Activated CD4-positive, alpha-beta T cell treated with anti-CD3 and anti-CD28 coated beads, Interleukin-2, Interleukin-6, amounts not matched to agents 100 ng/mL and 50 ng/mL, durations not matched to agents 16 hours and 8 hours (primary cell): Measurements from ENCODE around the gene CCDC85A.

Source experiments
- DNase-seq: peaks from one replicate; pipeline ENCODE4 v3.0.0-alpha.2; 2020

Gene CCDC85A

GRCh38 chr2:56244506-56244905 lies 60.7 kb downstream of the CCDC85A start:
- no peak for DNase-seq

- no peak for DNase-seq
Observed at GRCh38 chr2:56244911-56245530, 61.2 kb downstream of the CCDC85A start.

GRCh38 chr2:56248965-56249742 lies 65.4 kb downstream of the CCDC85A start:
- DNase-seq = no peak

- no peak for DNase-seq
Observed at GRCh38 chr2:56250153-56250729, 66.5 kb downstream of the CCDC85A start.

- DNase-seq = no peak
Observed at GRCh38 chr2:56260415-56260814, 76.6 kb downstream of the CCDC85A start.

- no peak for DNase-seq
Observed at GRCh38 chr2:56262241-56262640, 78.5 kb downstream of the CCDC85A start.

DNA sequence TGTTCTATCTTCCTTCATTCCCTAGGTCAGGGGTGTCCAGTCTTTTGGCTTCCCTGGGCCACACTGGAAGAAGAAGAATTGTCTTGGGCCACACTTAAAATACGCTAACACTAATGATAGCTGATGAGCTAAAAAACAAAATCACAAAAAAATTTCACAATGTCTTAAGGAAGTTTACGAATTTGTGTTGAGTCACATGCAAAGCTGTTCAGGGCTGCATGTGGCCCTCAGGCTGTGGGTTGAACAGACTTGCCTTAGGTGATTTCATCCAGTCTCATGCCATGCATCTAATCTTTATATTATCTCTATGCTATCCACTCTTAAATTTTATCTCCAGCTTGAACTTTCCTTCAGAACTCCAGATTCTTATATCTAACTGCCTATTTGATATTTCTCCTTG lies 80.1 kb downstream of the CCDC85A start:
- no peak for DNase-seq

DNA sequence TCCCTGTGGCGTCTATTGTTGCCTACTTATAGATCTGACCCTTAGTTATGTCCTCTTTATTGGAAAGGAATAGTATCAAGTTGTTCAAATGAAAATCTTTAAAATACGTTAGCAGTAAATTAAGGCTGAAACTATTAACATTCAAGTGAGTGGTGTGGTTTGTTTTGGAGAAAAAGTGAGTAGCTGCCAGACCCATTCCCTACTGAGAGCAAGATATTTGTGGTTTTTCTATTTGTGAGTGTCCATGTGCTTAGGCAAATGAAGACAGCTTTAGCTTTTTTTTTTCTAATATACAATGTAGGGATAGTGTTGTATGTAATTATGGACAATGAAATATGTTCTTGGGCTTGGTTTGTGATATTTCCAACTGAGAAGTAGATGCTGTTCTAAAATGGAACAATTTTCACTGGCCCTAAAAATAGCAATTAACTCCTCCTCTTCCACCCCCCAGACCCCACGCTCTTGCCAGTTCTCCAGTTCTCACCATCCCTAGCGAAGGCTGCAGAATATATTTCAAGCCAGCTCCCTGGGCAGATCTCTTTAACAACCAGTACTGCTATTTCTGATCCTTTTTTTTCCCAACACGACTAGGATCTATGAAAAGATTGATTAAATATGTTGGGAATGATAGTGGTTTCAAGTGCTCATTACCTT lies 83.1 kb downstream of the CCDC85A start:
- no peak for DNase-seq

DNA sequence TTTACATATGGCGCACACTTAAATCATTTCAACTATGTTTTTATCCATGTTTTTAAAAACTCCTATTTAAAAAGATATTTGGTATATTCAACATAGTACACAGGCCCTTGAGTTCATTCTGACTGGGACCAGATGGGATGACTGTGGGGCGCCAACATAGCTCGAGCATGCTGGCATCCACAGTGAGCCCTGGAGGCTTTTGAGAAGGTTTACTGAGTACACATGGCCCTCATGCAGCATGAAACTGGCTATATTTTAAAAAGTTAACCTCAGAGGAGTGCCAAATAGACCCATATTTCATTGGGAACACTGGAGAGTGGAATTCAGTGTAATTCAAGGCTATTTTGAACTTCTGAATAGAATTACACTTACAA lies 83.6 kb downstream of the CCDC85A start:
- DNase-seq = no peak

DNA sequence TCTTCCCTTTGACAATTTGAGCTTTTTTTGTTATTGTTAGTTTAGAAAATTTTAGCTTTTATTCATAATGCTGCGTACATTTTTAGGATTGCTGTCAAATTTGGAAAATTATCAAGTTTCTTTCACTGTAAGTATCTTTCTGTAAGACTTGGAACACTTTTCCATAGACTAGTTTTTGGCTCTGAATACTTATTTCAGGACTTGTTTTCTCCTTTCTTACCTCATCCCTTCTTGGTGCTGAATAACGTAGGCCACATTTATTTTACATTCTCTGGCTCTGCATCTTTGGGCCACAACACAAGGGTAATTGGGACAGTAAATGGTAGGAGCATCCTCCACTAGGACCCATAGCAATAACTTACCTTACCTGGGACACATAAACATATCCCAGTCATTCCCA lies 85.1 kb downstream of the CCDC85A start:
- DNase-seq = no peak

- no peak for DNase-seq
Observed at GRCh38 chr2:56271275-56271674, 87.5 kb downstream of the CCDC85A start.

- no peak for DNase-seq
Observed at GRCh38 chr2:56285224-56285623, 101.4 kb downstream of the CCDC85A start.

GRCh38 chr2:56286936-56287335 lies 103.1 kb downstream of the CCDC85A start:
- DNase-seq = no peak

- no peak for DNase-seq
Observed at GRCh38 chr2:56287508-56287907, 103.7 kb downstream of the CCDC85A start.

DNA sequence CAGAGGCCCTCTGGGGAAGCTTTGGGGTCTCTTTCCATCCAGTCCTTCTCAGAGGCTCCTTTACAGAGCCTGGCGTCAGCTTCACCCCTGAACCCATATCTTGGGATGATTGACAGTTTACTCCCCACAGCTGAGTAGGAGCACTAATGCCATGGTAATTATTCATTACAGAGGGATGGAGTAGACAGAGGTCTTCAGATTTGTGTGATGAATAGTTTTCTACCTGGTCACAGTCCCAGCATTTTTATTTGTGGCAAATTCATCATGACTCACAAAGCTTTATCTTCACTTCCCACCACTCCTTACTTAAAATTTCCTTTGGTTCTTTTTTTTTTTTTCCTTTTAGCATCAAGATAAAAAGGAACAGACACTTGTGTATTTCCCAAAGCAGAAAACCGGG lies 104.2 kb downstream of the CCDC85A start:
- DNase-seq = no peak

DNA sequence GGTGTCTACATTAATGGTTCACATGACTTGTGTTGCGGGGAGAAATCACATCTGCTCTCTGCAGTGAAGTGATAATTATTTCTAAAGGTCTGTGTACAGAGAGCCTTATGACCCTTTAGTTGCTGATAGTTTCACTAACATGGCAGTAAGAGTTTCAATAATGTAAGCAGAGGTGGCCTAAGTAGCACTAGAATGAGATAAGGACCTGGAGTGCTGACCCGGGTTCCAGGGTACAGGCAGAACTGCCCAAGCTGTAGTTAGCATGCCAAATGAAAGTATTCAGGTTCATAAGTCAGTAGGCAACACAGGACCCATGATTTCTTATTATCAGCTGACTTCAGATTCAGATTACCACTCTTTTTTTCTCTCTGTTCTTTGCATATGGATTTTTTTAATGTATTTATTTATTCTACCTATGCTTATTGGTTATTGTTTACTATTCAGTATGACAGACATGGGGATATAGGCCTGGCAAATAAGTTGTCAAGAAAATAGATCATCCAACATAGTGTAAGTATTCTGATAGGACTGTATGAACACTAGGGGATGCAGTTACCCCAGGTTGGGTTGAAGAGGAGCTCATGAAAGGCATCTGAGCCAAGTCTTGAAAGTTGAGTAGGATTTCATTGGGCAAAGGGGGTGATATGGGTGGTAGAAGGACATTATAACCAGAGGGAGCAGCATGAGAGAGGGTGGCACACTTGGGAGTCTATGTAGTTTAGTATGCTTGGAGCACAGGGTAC lies 105.2 kb downstream of the CCDC85A start:
- DNase-seq = no peak

DNA sequence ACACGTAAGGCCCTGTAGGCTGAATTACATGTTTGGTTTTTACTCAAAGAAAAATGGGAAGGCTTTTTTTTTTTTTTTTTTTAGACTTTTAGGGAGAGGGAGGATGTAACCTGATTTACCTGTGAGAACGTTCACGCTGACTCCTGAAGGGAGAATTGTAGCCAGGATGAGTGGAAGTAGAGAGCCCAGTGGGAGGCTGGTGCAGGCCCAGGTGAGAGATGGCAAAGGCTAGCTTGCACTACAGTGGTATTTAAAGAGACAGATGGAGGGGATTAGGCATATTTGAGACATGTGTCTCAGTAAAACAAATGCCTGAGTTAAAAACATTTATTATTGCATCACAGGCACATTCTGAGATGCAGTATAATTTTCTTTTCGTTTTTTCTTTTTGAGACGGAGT lies 107.9 kb downstream of the CCDC85A start:
- no peak for DNase-seq

DNA sequence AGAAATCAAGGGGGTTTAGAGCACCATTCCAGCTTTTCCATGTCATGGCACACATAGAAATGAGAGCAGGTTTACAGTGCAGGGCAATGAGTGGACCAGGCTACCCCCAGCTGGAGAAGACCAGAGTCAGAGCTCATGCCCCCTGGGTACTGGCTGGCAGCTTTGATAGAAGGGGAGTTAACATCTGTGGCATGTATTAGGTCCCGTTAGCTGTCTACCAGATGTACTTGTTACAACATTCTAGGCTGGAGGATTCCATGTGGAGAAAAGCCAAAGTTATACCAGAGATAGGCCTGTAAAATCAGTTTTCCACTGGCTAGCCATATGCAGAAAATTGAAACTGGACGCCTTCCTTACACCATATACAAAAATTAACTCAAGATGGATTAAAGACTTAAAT lies 109.2 kb downstream of the CCDC85A start:
- no peak for DNase-seq

DNA sequence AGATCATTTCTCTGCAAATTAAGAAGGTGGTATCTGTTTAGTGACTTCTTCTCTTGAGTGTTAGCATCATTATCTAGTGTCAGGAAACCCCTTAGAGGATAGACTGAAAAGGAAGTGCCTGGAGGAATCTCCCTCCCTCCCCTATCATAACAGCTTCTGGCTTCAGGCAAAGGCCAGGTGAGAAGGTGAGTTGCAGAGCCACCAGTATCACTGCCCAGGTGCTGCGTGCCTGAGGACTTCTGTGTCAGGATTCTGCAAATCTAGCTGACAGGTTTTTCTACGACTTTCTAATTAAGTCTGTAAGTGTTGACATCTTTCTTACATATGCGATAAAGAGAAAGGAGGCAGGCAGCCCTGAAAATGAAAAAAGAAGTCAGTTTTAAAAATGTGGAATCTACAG lies 111.9 kb downstream of the CCDC85A start:
- no peak for DNase-seq

DNA sequence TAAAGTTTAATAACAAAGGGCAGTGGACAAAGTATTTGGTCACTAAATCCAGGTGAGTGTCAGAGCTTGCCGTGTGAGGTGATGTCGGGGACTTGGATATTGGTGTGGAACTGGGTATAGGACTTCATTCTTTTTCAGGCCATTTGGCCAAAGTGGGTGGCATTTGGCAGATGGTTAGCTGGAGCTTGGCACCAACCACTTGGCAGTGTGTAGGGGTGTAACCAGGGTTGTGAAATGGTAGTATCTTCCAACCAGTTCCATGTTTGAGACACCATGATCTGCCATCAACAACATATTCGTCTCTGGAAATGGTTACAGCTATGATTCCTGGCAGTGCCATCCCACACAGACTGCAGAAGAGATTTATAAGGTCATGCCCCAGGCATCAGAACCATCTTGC lies 113.9 kb downstream of the CCDC85A start:
- DNase-seq = no peak

DNA sequence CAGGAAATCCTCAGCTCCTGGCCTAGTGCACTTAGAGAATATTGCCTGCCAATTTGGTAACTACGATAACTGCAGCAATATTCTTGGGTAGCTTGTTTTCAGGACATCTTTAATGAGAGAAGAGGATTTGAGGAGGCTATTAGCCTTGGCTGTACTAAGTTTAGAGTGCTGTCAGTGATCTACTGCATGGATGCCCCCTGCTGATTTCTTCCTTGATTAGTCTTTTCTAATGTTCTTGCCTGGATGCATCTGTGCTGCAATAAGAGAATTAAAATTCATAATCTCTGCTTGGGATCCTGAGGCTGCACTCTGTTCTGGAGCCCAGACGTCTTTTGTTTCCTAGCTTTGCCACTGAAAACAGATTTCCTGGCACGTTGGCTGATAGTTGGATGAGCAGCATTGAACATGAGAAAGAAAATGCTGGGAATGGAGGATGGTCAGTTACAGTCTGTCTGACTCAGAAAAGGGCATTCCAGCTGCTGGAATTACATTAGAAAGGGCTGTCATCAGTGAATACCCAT lies 115.4 kb downstream of the CCDC85A start:
- no peak for DNase-seq

DNA sequence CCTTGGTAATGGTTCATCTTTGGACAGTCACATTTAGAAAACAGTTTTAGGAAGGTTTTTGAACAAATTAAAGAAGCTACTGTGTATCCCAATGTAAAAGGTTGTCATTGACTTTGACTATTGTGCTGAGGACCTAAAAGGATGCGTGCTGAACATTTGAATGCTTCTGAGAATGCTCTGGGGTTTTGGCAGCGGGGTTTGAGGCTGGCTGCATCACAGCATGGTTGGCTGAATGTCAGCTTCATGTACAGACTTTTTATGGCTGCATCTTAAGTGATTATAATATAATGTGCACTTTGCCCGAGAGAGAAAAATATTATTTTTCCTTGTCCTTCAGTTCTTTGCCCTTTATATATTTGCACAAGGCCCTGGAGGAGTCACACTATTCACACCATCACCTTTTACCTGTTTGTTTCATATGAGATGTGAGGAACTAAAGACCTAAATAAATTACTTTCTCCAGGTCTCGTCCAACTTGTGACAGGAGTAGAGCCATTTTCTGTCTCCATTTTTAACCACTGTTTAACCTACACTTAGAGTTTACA lies 125.9 kb downstream of the CCDC85A start:
- DNase-seq = no peak

GRCh38 chr2:56313500-56313921 lies 129.7 kb downstream of the CCDC85A start:
- DNase-seq = no peak
